Stromal cell of bone marrow (primary cell): ENCODE results near the gene CCL17.

Experiments
- DNase-seq: peaks from one replicate; pipeline ENCODE4 v3.0.0-alpha.2; 2012; ENCODE audit warnings: low read depth

CCL17 gene

GRCh38 chr16:57377080-57377841, 27.3 kb upstream of the CCL17 start:
- DNase-seq: no peak

- DNase-seq: no peak
Measured at GRCh38 chr16:57379579-57379978, 25.0 kb upstream of the CCL17 start.

DNA sequence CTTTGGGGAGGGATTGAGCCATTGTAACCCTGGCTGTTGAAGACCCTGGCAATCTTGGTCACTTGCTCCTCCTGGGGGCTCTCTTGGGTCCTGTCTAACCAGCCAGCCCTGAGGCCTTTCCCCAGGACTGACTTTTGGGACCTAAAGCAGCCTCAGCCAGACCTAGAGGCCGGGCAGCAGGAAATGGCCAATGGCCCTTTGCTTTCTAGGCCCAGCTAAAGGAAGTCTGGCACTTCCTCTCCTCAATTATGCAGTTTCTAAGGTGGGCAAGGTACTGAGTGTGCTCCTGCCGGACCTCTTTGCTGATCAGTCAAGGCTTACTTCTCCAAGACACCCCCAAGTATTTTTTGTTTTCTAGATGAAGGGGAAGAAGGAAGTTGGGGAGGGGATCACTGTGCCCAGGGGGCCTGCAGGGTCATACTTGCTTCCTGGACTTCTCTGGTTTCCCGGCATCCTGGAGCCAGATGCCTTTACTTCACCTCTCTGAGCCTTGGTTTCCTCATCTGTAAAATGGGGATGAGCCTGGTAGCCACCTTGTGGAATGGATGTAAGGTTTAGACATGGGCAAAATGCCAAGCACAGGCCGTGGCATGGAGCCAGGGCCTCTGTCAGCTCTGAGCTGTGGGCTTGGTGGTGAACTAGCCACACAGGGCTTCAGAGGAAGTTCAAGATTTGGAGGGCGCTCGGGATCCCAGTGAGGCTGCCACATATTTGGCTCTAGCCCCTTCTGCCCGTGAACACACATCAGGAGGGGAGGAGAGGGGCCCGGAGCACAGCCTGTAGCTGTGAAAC, 23.7 kb upstream of the CCL17 start:
- DNase-seq: no peak

DNA sequence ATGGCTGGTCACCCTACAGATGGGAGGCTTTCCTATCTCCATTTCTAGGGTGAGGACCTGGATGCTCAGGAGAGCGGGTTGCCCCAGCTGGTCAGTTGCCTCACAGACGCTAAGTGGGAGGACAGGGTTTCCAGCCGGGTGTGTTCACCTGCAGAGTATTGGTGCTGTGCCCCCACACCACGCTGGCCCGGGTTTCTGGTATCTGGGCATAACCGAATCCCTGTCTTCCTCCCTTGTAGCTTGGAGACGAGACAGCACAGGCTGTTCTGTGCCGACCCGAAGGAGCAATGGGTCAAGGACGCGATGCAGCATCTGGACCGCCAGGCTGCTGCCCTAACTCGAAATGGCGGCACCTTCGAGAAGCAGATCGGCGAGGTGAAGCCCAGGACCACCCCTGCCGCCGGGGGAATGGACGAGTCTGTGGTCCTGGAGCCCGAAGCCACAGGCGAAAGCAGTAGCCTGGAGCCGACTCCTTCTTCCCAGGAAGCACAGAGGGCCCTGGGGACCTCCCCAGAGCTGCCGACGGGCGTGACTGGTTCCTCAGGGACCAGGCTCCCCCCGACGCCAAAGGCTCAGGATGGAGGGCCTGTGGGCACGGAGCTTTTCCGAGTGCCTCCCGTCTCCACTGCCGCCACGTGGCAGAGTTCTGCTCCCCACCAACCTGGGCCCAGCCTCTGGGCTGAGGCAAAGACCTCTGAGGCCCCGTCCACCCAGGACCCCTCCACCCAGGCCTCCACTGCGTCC, 22.6 kb upstream of the CCL17 start:
- DNase-seq: no peak

DNA sequence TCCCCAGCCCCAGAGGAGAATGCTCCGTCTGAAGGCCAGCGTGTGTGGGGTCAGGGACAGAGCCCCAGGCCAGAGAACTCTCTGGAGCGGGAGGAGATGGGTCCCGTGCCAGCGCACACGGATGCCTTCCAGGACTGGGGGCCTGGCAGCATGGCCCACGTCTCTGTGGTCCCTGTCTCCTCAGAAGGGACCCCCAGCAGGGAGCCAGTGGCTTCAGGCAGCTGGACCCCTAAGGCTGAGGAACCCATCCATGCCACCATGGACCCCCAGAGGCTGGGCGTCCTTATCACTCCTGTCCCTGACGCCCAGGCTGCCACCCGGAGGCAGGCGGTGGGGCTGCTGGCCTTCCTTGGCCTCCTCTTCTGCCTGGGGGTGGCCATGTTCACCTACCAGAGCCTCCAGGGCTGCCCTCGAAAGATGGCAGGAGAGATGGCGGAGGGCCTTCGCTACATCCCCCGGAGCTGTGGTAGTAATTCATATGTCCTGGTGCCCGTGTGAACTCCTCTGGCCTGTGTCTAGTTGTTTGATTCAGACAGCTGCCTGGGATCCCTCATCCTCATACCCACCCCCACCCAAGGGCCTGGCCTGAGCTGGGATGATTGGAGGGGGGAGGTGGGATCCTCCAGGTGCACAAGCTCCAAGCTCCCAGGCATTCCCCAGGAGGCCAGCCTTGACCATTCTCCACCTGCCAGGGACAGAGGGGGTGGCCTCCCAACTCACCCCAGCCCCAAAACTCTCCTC, 21.9 kb upstream of the CCL17 start:
- no peak for DNase-seq

DNA sequence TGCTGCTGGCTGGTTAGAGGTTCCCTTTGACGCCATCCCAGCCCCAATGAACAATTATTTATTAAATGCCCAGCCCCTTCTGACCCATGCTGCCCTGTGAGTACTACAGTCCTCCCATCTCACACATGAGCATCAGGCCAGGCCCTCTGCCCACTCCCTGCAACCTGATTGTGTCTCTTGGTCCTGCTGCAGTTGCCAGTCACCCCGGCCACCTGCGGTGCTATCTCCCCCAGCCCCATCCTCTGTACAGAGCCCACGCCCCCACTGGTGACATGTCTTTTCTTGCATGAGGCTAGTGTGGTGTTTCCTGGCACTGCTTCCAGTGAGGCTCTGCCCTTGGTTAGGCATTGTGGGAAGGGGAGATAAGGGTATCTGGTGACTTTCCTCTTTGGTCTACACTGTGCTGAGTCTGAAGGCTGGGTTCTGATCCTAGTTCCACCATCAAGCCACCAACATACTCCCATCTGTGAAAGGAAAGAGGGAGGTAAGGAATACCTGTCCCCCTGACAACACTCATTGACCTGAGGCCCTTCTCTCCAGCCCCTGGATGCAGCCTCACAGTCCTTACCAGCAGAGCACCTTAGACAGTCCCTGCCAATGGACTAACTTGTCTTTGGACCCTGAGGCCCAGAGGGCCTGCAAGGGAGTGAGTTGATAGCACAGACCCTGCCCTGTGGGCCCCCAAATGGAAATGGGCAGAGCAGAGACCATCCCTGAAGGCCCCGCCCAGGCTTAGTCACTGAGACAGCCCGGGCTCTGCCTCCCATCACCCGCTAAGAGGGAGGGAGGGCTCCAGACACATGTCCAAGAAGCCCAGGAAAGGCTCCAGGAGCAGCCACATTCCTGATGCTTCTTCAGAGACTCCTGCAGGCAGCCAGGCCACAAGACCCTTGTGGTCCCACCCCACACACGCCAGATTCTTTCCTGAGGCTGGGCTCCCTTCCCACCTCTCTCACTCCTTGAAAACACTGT, 21.0 kb upstream of the CCL17 start:
- DNase-seq: no peak

GRCh38 chr16:57384248-57385070, 20.1 kb upstream of the CCL17 start:
- DNase-seq: no peak

- DNase-seq: no peak
Measured at GRCh38 chr16:57385083-57385482, 19.5 kb upstream of the CCL17 start.

- DNase-seq: peak; percentile 60
Measured at GRCh38 chr16:57386381-57386951, 18.1 kb upstream of the CCL17 start.

- DNase-seq: no peak
Measured at GRCh38 chr16:57387598-57388354, 16.8 kb upstream of the CCL17 start.

- no peak for DNase-seq
Measured at GRCh38 chr16:57388359-57389086, 16.0 kb upstream of the CCL17 start.

DNA sequence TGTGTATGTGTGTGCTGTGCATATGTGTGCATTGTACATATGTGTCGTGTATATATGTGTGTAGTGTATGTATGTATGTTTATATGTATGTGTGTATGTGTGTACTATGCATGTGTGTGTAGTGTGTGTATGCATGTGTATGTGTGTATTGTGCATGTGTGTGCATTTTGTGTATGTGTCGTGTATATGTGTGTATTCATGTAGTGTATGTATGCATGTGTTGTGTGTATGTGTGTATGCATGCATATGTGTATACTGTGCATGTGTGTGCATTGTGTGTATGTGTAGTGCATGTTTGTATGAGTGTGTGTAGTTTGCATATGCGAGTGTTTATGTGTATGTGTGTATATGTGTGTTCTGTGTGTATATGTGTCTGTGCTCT, 15.5 kb upstream of the CCL17 start:
- no peak for DNase-seq

GRCh38 chr16:57390636-57391295, 13.8 kb upstream of the CCL17 start:
- DNase-seq: no peak

DNA sequence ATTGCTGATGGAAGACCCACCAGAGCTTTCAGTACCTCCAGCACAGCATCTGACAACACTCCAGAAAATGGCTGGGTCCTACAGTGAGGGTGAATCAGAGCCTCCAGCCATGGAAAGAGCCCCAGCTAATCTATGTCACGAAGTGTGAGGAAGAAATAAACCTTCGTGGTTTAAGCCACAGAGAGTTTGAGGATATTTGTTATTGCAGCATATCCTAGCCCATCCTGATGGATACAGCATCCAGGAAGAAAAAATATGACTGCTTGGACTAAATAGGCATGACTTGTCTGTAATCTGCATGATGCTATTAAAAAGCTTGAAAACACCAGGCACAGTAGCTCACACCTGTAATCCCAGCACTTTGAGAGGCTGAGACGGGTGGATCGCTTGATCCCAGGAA, 13.3 kb upstream of the CCL17 start:
- DNase-seq: no peak

DNA sequence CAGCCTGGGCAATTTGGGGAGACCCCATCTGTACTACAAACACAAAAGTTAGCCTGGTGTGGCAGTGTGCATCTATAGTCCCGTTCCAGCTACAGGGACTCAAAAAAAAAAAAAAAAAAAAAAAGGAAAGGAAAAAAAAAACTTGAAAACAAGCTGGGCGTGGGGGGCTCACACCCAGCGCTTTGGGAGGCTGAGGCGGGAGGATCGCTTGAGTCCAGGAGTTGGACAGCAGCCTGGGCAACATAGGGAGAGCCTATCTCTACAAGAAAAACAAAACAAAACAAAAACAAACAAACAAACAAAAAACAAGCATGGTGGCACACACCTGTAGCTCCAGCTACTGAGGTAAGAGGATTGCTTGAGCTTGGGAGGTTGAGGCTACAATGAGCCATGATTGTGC, 12.9 kb upstream of the CCL17 start:
- no peak for DNase-seq

DNA sequence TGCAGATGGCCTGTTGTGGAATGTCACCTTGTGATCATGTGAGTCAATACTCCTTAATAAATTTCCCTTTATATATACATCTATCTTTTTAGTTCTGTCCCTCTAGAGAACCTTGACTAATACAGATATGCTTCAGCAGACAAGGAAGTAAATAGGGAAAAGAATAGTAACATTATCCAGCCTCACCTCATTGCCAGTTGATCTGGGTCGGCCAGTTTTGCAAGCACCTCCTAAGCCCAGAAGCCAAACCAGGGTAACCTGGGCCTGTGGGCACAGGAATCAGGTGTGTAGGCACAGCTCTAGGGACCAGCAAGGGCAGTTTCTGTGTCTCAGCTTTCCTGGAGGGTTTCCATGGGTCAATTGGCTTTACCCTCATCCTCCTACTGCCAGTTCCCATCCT, 11.9 kb upstream of the CCL17 start:
- no peak for DNase-seq

DNA sequence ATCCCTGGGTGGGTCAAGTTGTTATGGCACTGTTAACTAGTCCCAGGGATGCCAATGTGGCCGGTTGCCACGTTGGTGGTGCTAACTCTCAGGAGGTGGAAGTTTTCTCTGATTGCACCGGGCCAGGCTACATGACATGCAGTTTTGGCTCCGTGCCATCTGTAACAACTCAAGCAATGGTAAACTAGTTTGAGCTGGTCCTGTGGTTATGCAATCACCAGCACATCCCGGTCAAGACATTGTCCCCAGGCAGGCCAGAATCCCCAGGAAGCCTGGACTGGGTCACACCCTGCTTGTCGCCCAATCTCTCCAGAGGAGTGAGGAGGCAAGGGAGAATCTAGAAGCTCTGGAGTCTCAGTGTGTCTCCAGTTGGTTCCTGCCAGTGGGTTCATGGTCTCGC, 10.1 kb upstream of the CCL17 start:
- DNase-seq: no peak

- no peak for DNase-seq
Measured at GRCh38 chr16:57395026-57395425, 9.5 kb upstream of the CCL17 start.
